ENCODE results near the gene PRRG3.

DNA sequence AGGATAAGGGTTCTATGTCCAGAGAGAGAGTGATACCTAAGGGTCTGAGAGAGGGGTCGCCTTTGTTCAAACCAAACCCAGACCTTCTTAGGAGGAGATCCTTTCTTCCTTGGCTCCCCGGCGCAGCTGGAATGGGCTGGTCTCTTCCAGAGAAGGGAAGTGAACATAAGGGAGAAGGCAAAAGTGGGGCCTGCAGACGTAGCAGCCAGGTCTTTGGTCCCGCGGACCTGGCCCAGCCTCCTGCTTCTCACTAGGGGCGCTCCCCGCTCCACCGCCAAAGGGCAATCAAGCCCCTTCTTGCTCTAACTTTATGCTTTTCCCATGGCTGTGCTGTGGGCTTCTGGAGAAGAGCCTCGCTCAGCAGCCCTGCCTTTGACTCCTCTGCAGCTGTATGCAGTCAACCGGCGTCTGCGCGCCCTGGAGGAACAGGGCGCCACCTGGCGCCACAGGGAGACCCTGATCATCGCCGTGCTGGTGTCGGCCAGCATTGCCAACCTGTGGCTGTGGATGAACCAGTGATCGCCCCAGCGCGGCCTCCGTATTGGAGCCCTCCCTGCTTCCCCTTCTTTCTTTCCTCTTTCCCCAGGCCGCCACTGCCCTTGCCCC lies 27.1 kb downstream of the PRRG3 start:
- TF ChIP-seq, protein P1, sequence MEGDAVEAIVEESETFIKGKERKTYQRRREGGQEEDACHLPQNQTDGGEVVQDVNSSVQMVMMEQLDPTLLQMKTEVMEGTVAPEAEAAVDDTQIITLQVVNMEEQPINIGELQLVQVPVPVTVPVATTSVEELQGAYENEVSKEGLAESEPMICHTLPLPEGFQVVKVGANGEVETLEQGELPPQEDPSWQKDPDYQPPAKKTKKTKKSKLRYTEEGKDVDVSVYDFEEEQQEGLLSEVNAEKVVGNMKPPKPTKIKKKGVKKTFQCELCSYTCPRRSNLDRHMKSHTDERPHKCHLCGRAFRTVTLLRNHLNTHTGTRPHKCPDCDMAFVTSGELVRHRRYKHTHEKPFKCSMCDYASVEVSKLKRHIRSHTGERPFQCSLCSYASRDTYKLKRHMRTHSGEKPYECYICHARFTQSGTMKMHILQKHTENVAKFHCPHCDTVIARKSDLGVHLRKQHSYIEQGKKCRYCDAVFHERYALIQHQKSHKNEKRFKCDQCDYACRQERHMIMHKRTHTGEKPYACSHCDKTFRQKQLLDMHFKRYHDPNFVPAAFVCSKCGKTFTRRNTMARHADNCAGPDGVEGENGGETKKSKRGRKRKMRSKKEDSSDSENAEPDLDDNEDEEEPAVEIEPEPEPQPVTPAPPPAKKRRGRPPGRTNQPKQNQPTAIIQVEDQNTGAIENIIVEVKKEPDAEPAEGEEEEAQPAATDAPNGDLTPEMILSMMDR (IDR thresholded peaks at IDR 0.05; ENCODE audit: insufficient read depth, low read depth, low read length) = no peak
- no peak for TF ChIP-seq EZH2 (IDR thresholded peaks at IDR 0.05; ENCODE audit: insufficient read depth, low read length)
